ENCODE measurements around the gene TMEM273. TPM values are rescaled to one million over a fixed set of nuclear protein-coding genes. Genes with fewer than 3 reads are reported as not detected.

The TMEM273 gene
- total and polyA plus RNA-seq, 10 of the 15 experiments (the other 5 are each of a cell fraction or from before 2014, with no cell fraction given) = 10.3 to 46.3 (median 26.4) TPM

GRCh38 chr10:49152037-49152436, 36.2 kb downstream of the TMEM273 start:
- Histone ChIP-seq H3K36me3 (ENCODE audit: control insufficient read depth in 2 of 2, insufficient read depth in 2 of 2, low read length in 1 of 2) (no peaks in the 10 kb centered on the region), H3K4me1 (ENCODE audit: control insufficient read depth, insufficient read depth, low read length) (no peaks in the 10 kb centered on the region), H3K9ac (ENCODE audit: control insufficient read depth, insufficient read depth, low read length) (no peak overlapping the region), H3K27me3 (replicated peaks in 1 of 2; ENCODE audit: control insufficient read depth in 2 of 2, insufficient read depth in 2 of 2, low read length in 1 of 2) (no peaks in the 10 kb centered on the region), H3K9me3 (replicated peaks; ENCODE audit: control insufficient read depth, insufficient read depth, low read length) (no peaks in the 10 kb centered on the region; the same call in 2 of the 3 replicates), H3K27ac (ENCODE audit: control insufficient read depth, insufficient read depth) (no peak overlapping the region), H2AFZ (ENCODE audit: control insufficient read depth, low read depth, low read length) (no peak overlapping the region), H3K4me3 (no peak overlapping the region), H3K79me2 (ENCODE audit: control insufficient read depth, insufficient read depth, low read length) (no peaks in the 10 kb centered on the region), H3K4me2 (ENCODE audit: control insufficient read depth, insufficient read depth) (no peak overlapping the region), H4K20me1 (ENCODE audit: control insufficient read depth, insufficient read depth) (no peaks in the 10 kb centered on the region)
- in situ Hi-C loops (cut with MboI) = no loop called here
- no TSS peak for BruUV-seq (replicated peaks)
- FAIRE-seq = no peak
- TF ChIP-seq ZNF207 (IDR thresholded peaks at IDR 0.05; ENCODE audit: borderline replicate concordance) = no peak
- no peak for DNase-seq (ENCODE audit: low read depth, low spot score)
- RAD21 ChIA-PET (ENCODE audit: unreplicated experiment) = interaction anchor here (0.7 to 0.8 kb wide), 3 partner anchors 14 to 442 kb away, joined by 3 read pairs; no protein-coding TSS in a partner anchor
- intact Hi-C loops (cut with micrococcal nuclease; ENCODE audit: unreplicated experiment) = no loop called here
- POLR2A ChIA-PET = interaction anchor here (0.5 to 0.6 kb wide), 2 partner anchors 371 to 490 kb away, joined by 3 to 4 read pairs; no protein-coding TSS in a partner anchor
- CTCF ChIA-PET = interaction anchor here (0.8 kb wide), 1 partner anchor 76 kb away, joined by 3 read pairs; no protein-coding TSS in a partner anchor
- SMC1A ChIA-PET (ENCODE audit: uncharacterized antibody, unreplicated experiment) = interaction anchor here (0.6 to 1.1 kb wide), 3 partner anchors 10 to 797 kb away, joined by 3 read pairs; no protein-coding TSS in a partner anchor
- no peak for ATAC-seq
- 77% methylated on average over 4 of the region's 4 CpGs for WGBS (ENCODE audit: insufficient coverage, insufficient replicate concordance, low lambda C conversion rate, missing lambda C conversion rate)

DNA sequence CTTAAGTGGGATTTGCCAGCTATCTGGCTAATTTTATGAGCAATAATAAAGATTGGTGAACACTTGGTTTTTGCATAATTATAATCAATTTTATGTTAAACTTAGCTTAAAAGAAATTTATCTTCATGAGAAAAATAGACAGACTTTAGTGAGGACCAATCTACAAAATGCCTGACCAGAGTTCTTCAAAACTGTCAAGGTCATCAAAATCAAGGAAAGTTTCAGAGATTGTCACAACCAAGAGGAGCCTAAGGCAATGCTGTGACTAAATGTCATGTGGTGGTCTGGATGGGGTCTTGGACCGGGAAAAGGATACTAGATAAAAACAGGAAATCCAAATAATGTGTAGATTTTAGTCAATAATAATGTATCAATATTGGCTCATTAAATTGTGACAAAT, 36.7 kb downstream of the TMEM273 start:
- no peaks in the 10 kb centered on the region for H3K36me3 ChIP-seq (ENCODE audit: control insufficient read depth in 2 of 2, insufficient read depth in 2 of 2, low read length in 1 of 2)
- RAD21 ChIA-PET (ENCODE audit: unreplicated experiment) = interaction anchor here (0.7 kb wide), 1 partner anchor 69 kb away, joined by 3 read pairs; no protein-coding TSS in a partner anchor
- no peak overlapping the region for H3K4me2 ChIP-seq (ENCODE audit: control insufficient read depth, insufficient read depth)
- in situ Hi-C loops (cut with MboI) = no loop called here
- no peak overlapping the region for H3K4me3 ChIP-seq
- SMC1A ChIA-PET (ENCODE audit: uncharacterized antibody, unreplicated experiment) = interaction anchor here (1.0 to 1.1 kb wide), 2 partner anchors 51 to 790 kb away, joined by 3 read pairs; no protein-coding TSS in a partner anchor
- intact Hi-C loops (cut with micrococcal nuclease; ENCODE audit: unreplicated experiment) = no loop called here
- CTCF ChIA-PET = no interaction called here
- H3K4me1 ChIP-seq (ENCODE audit: control insufficient read depth, insufficient read depth, low read length) = no peaks in the 10 kb centered on the region
- BruUV-seq (replicated peaks) = no TSS peak
- H3K27ac ChIP-seq (ENCODE audit: control insufficient read depth, insufficient read depth) = no peak overlapping the region
- 0% methylated on average over 1 of the region's 1 CpG for WGBS (ENCODE audit: insufficient coverage, insufficient replicate concordance, low lambda C conversion rate, missing lambda C conversion rate)
- no peak overlapping the region for H2AFZ ChIP-seq (ENCODE audit: control insufficient read depth, low read depth, low read length)
- no peak overlapping the region for H3K9ac ChIP-seq (ENCODE audit: control insufficient read depth, insufficient read depth, low read length)
- no peaks in the 10 kb centered on the region for H4K20me1 ChIP-seq (ENCODE audit: control insufficient read depth, insufficient read depth)
- FAIRE-seq (no peak), DNase-seq (ENCODE audit: low read depth, low spot score) (no peak), ATAC-seq (no peak)
- H3K79me2 ChIP-seq (ENCODE audit: control insufficient read depth, insufficient read depth, low read length) = no peaks in the 10 kb centered on the region
- no peaks in the 10 kb centered on the region for H3K27me3 ChIP-seq (replicated peaks in 1 of 2; ENCODE audit: control insufficient read depth in 2 of 2, insufficient read depth in 2 of 2, low read length in 1 of 2)
- no peaks in the 10 kb centered on the region; the same call in 2 of the 3 replicates for H3K9me3 ChIP-seq (replicated peaks; ENCODE audit: control insufficient read depth, insufficient read depth, low read length)
- POLR2A ChIA-PET = interaction anchor here (0.6 kb wide), 1 partner anchor 372 kb away, joined by 4 read pairs; no protein-coding TSS in a partner anchor
- no peak for TF ChIP-seq IKZF1 (conservative IDR thresholded peaks at IDR 0.05)
- no peak for TF ChIP-seq NFYB (IDR thresholded peaks at IDR 0.05; ENCODE audit: insufficient read depth, low read depth, low read length)
- no peak for TF ChIP-seq FOXM1 (IDR thresholded peaks at IDR 0.05; ENCODE audit: low read depth, low read length)
- TF ChIP-seq KDM1A (IDR thresholded peaks at IDR 0.05; ENCODE audit: borderline replicate concordance) = no peak
- TF ChIP-seq TBL1XR1 (IDR thresholded peaks at IDR 0.05; ENCODE audit: low read depth, low read length) = no peak
- no peak for TF ChIP-seq POLR2AphosphoS5 (IDR thresholded peaks at IDR 0.05; ENCODE audit: low read length)
- no peak for TF ChIP-seq ZNF217 (IDR thresholded peaks at IDR 0.05)
- no peak for TF ChIP-seq SIX5 (IDR thresholded peaks at IDR 0.05; ENCODE audit: low read depth, low read length, severe bottlenecking)
- no peak for TF ChIP-seq RAD51 (IDR thresholded peaks at IDR 0.05)
- no peak for TF ChIP-seq MEF2B (IDR thresholded peaks at IDR 0.05; ENCODE audit: partially characterized antibody, poor library complexity, severe bottlenecking)
- TF ChIP-seq FOXK2 (IDR thresholded peaks at IDR 0.05) = no peak
- no peak for TF ChIP-seq SRF (IDR thresholded peaks at IDR 0.05; ENCODE audit: low read depth in 2 of 2, low read length in 2 of 2)
- TF ChIP-seq TARDBP (IDR thresholded peaks at IDR 0.05; ENCODE audit: borderline replicate concordance) = no peak
- TF ChIP-seq MYB (IDR thresholded peaks at IDR 0.05; ENCODE audit: borderline replicate concordance, low read depth, low read length) = no peak
- no peak for TF ChIP-seq IRF3 (IDR thresholded peaks at IDR 0.05)

All from GM12878 (cell line).